Measurements from ENCODE around the gene PURA. TPM values are rescaled to one million over a fixed set of nuclear protein-coding genes. Genes with fewer than 3 reads are reported as not detected.
A peak's percentile ranks its signal among the peaks of the same experiment; 100 is the strongest.

The PURA gene
- total and polyA plus RNA-seq, 2 of the 13 experiments (the other 11 are each of a cell fraction or from before 2014, with no cell fraction given), result 2.0 to 5.0 TPM

- 0 out of 2 replicates have a peak, but pooled peaks have one; percentile 33 for TF ChIP-seq HOMEZ (CRISPR knock-in tag; IDR thresholded peaks at IDR 0.05; ENCODE audit: low read depth)
- TF ChIP-seq HMGXB3 (CRISPR knock-in tag; IDR thresholded peaks at IDR 0.05; ENCODE audit: borderline replicate concordance), result peak; percentile 37; the same call in 1 of the 2 replicates
- TF ChIP-seq PRMT3 (CRISPR knock-in tag; IDR thresholded peaks at IDR 0.05; ENCODE audit: borderline replicate concordance, low read depth), result no peak; the same call in 1 of the 2 replicates
- no peak for TF ChIP-seq ZNF3 (CRISPR knock-in tag; IDR thresholded peaks at IDR 0.05)
- TF ChIP-seq TAF15 (IDR thresholded peaks at IDR 0.05; ENCODE audit: low read depth, low read length, poor library complexity, severe bottlenecking), result peak; percentile 93
- no peak for TF ChIP-seq ZNF335 (CRISPR knock-in tag; IDR thresholded peaks at IDR 0.05)
- TF ChIP-seq ZNF543 (CRISPR knock-in tag; IDR thresholded peaks at IDR 0.05), result no peak
- no peak for TF ChIP-seq MIXL1 (CRISPR knock-in tag; IDR thresholded peaks at IDR 0.05)
- TF ChIP-seq SP2 (CRISPR knock-in tag; IDR thresholded peaks at IDR 0.05), result no peak
- no peak for TF ChIP-seq ZSCAN12 (CRISPR knock-in tag; IDR thresholded peaks at IDR 0.05)
- no peak for TF ChIP-seq NCOA5 (CRISPR knock-in tag; IDR thresholded peaks at IDR 0.05)
- no peak; the same call in 1 of the 2 replicates for TF ChIP-seq REL (CRISPR knock-in tag; conservative IDR thresholded peaks at IDR 0.05)
- peak; percentile 7; the same call in 1 of the 2 replicates for TF ChIP-seq ZNF225 (CRISPR knock-in tag; IDR thresholded peaks at IDR 0.05)
- TF ChIP-seq RXRB (CRISPR knock-in tag; IDR thresholded peaks at IDR 0.05; ENCODE audit: borderline replicate concordance), result peak; percentile 40; the same call in 1 of the 2 replicates
- no peak for TF ChIP-seq ZNF550 (CRISPR knock-in tag; IDR thresholded peaks at IDR 0.05; ENCODE audit: borderline replicate concordance)
- TF ChIP-seq KDM5B (CRISPR knock-in tag; IDR thresholded peaks at IDR 0.05; ENCODE audit: borderline replicate concordance), result peak; percentile 14; the same call in 1 of the 2 replicates
- TF ChIP-seq HINFP (CRISPR knock-in tag; IDR thresholded peaks at IDR 0.05; ENCODE audit: low read depth), result no peak
- TF ChIP-seq ZNF44 (CRISPR knock-in tag; IDR thresholded peaks at IDR 0.05), result no peak
- TF ChIP-seq PLRG1 (conservative IDR thresholded peaks at IDR 0.05), result no peak
- TF ChIP-seq ZNF891 (CRISPR knock-in tag; IDR thresholded peaks at IDR 0.05), result peak; percentile 44
- TF ChIP-seq ZNF776 (CRISPR knock-in tag; IDR thresholded peaks at IDR 0.05), result 0 out of 2 replicates have a peak, but pooled peaks have one; percentile 9
- TF ChIP-seq THAP11 (CRISPR knock-in tag; IDR thresholded peaks at IDR 0.05), result peak; percentile 72
- no peak for TF ChIP-seq ZSCAN9 (CRISPR knock-in tag; IDR thresholded peaks at IDR 0.05; ENCODE audit: borderline replicate concordance)
Observed at GRCh38 chr5:140174465-140175366, 60.8 kb downstream of the PURA start, which contains the start of gene CYSTM1 (continued).
